ENCODE results near the gene TEDC1.

The TEDC1 gene

DNA sequence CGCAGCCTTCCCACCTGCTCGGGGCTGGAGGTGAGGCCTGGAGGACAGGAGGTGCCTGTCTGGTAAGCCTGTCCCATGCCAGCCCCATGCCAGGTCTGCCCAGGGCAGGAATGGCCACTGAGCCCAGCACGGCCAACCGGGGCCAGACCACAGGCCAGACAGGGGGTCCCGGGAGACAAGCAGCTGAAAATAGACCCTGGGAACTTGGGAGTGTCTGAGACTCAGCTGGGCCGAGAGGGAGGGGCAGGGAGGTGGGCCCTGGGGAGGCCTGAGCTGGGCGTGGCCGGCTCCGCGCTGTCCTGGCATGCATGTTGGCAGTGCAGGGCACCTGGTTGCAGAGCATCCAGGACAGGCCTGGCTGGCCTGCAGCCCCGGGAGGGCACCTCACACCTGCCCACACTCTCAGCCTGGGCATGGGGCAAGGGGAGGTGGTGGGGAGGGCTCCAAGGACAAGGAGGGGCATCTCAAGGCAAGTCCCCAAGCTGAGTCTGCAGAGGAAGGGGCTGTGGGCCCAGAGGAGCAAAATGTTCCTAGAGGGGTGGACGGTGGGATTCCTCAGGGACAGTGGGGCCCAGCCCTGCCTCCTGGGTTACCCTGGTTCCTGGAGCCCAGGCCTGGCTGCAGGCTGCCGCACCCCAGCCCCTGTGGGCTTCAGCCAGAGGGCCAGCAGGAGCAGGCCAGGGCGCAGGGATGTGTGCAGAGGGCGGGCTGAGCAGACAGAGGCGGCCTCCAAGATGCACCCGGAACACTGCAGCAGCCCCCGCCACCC is 7.6 kb upstream of the TEDC1 start:
- Histone ChIP-seq H3K4me1 (ENCODE audit: control insufficient read depth, low read length) (peaks cover 43% of the 10 kb centered on the region), H3K9me2 (replicated peaks; ENCODE audit: control insufficient read depth, low read length) (no peaks in the 10 kb centered on the region), H3K27ac (ENCODE audit: low read depth, low read length) (no peak overlapping the region), H3K4me2 (ENCODE audit: low read length) (no peak overlapping the region), H3K4me3 (ENCODE audit: low read length) (no peak overlapping the region), H3K79me2 (ENCODE audit: control insufficient read depth, low read length) (no peaks in the 10 kb centered on the region), H4K20me1 (ENCODE audit: control insufficient read depth, insufficient read depth, low read depth, low read length) (no peaks in the 10 kb centered on the region), H3K27me3 (ENCODE audit: control insufficient read depth, low read length) (peaks cover 50% of the 10 kb centered on the region), H3F3A (ENCODE audit: control insufficient read depth, insufficient read depth) (no peaks in the 10 kb centered on the region), H3K9me3 (ENCODE audit: control insufficient read depth, insufficient read depth, low read length) (no peaks in the 10 kb centered on the region), H3K36me3 (ENCODE audit: control insufficient read depth, low read length) (no peaks in the 10 kb centered on the region)
- TF ChIP-seq EZH2phosphoT487 (IDR thresholded peaks at IDR 0.05; ENCODE audit: borderline replicate concordance, low read length), result no peak
- TF ChIP-seq, protein P1, sequence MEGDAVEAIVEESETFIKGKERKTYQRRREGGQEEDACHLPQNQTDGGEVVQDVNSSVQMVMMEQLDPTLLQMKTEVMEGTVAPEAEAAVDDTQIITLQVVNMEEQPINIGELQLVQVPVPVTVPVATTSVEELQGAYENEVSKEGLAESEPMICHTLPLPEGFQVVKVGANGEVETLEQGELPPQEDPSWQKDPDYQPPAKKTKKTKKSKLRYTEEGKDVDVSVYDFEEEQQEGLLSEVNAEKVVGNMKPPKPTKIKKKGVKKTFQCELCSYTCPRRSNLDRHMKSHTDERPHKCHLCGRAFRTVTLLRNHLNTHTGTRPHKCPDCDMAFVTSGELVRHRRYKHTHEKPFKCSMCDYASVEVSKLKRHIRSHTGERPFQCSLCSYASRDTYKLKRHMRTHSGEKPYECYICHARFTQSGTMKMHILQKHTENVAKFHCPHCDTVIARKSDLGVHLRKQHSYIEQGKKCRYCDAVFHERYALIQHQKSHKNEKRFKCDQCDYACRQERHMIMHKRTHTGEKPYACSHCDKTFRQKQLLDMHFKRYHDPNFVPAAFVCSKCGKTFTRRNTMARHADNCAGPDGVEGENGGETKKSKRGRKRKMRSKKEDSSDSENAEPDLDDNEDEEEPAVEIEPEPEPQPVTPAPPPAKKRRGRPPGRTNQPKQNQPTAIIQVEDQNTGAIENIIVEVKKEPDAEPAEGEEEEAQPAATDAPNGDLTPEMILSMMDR (IDR thresholded peaks at IDR 0.05; ENCODE audit: low read depth, low read length, poor library complexity, severe bottlenecking), result no peak

- TF ChIP-seq, protein P1 (IDR thresholded peaks at IDR 0.05; ENCODE audit: low read depth, low read length, poor library complexity, severe bottlenecking), result no peak
- no peak for TF ChIP-seq EZH2phosphoT487 (IDR thresholded peaks at IDR 0.05; ENCODE audit: borderline replicate concordance, low read length)
- Histone ChIP-seq H3K4me2 (ENCODE audit: low read length) (no peak overlapping the region), H3K4me3 (ENCODE audit: low read length) (no peak overlapping the region), H3K27ac (ENCODE audit: low read depth, low read length) (no peak overlapping the region), H3K9me2 (replicated peaks; ENCODE audit: control insufficient read depth, low read length) (no peaks in the 10 kb centered on the region), H4K20me1 (ENCODE audit: control insufficient read depth, insufficient read depth, low read depth, low read length) (no peaks in the 10 kb centered on the region), H3F3A (ENCODE audit: control insufficient read depth, insufficient read depth) (no peaks in the 10 kb centered on the region), H3K4me1 (ENCODE audit: control insufficient read depth, low read length) (peaks cover 51% of the 10 kb centered on the region), H3K27me3 (ENCODE audit: control insufficient read depth, low read length) (peaks cover 50% of the 10 kb centered on the region), H3K9me3 (ENCODE audit: control insufficient read depth, insufficient read depth, low read length) (no peaks in the 10 kb centered on the region), H3K79me2 (ENCODE audit: control insufficient read depth, low read length) (no peaks in the 10 kb centered on the region), H3K36me3 (ENCODE audit: control insufficient read depth, low read length) (no peaks in the 10 kb centered on the region)
Measured at GRCh38 chr14:105484069-105484996, 6.7 kb upstream of the TEDC1 start.

DNA sequence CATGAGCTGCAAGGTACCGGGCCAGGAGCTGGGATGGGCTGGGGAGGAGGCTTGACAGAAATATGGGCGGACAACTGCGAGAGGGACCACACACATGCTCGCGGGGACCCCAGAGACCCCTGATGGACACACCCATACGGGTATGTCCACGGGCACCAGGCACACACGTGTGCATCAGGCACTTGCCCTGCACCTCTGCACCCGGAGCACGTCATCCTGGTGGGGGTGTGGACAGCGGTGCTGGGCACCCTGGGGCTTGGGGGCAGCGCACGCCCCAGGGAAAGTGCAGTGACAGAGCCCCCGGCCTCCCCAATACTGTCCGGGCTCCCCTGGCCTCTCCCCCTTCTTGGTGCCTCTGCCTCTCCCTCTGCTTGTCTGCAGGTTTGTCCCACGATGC is 6.1 kb upstream of the TEDC1 start:
- no peak for TF ChIP-seq EZH2phosphoT487 (IDR thresholded peaks at IDR 0.05; ENCODE audit: borderline replicate concordance, low read length)
- TF ChIP-seq, protein P1 (IDR thresholded peaks at IDR 0.05; ENCODE audit: low read depth, low read length, poor library complexity, severe bottlenecking), result no peak
- Histone ChIP-seq H3K27ac (ENCODE audit: low read depth, low read length) (no peak overlapping the region), H3K4me3 (ENCODE audit: low read length) (no peak overlapping the region), H3K9me2 (replicated peaks; ENCODE audit: control insufficient read depth, low read length) (no peaks in the 10 kb centered on the region), H3K36me3 (ENCODE audit: control insufficient read depth, low read length) (no peaks in the 10 kb centered on the region), H3F3A (ENCODE audit: control insufficient read depth, insufficient read depth) (no peaks in the 10 kb centered on the region), H3K4me2 (ENCODE audit: low read length) (no peak overlapping the region), H3K79me2 (ENCODE audit: control insufficient read depth, low read length) (no peaks in the 10 kb centered on the region), H3K4me1 (ENCODE audit: control insufficient read depth, low read length) (peaks cover 54% of the 10 kb centered on the region), H3K27me3 (ENCODE audit: control insufficient read depth, low read length) (peaks cover 44% of the 10 kb centered on the region), H4K20me1 (ENCODE audit: control insufficient read depth, insufficient read depth, low read depth, low read length) (no peaks in the 10 kb centered on the region), H3K9me3 (ENCODE audit: control insufficient read depth, insufficient read depth, low read length) (no peaks in the 10 kb centered on the region)
